Lung microvascular endothelial cell (primary cell): ENCODE results near the gene CD99L2. TPM values are rescaled to one million over a fixed set of nuclear protein-coding genes. Genes with fewer than 3 reads are reported as not detected.
A peak's percentile ranks its signal among the peaks of the same experiment; 100 is the strongest.
"Not testable (repeated sequence)": the region's sequence is repeated elsewhere in the genome, so short reads cannot be mapped to it uniquely, and the experiment has no call there.

Experiments used
- DNase-seq, 2 donors: peaks; one replicate each; pipeline versions ENCODE4 v3.0.0 to v3.0.0-alpha.2; 2010; ENCODE audit warnings: low read depth in 2 of 2
- total RNA-seq: library from RNA; depleted of rRNA; stranded (reverse); fragments of >200 nt; gene quantifications from 2 replicates; pipeline ENCODE4 v1.2.1, GENCODE V29; 2014

The CD99L2 gene
- total RNA-seq, 1 donor from 2014 or later: 36.9 TPM

DNA sequence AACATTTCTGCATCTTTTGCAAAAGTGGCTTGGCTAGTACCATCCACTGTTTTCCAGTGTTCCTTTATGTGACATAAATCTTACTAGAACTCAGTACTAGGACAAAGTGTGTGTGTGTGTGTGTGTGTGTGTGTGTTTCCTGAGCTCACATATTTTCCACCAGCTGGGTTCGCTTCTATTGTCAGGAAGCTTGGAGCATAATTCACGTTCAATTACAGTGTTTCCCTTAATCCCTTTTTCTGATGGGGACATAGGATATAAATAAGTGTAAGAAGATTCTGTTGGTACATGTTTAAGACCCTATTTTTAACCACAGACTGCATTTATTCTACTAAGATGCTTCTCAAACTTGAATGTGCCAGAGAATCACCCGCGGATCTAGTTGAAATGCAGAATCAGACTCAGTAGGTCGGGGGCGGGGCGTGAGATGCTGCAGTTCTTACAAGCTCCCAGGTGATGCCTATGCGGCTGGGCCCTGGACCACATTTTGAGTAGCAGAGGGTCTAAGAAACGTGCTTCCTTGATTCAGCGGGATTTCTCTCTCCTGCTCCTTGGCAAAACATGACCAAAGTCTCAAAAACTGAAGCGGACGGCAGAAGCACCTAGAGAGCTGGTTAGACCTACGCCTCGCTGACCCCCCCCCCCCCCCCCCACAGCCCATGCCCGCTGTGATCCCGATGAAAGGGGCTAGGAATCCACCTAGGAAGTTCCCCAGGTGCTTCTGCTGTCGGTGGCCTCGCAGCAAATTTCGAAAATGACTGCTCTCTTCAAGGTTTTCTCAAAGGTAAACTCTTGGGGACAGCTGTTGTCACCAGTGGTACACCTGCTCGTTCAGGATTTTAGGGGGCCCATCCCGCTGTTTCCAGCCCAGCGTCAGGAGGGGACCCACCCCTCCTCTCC lies 797 bp downstream of the CD99L2 start:
- peak; percentile 65 to 88 for DNase-seq

DNA sequence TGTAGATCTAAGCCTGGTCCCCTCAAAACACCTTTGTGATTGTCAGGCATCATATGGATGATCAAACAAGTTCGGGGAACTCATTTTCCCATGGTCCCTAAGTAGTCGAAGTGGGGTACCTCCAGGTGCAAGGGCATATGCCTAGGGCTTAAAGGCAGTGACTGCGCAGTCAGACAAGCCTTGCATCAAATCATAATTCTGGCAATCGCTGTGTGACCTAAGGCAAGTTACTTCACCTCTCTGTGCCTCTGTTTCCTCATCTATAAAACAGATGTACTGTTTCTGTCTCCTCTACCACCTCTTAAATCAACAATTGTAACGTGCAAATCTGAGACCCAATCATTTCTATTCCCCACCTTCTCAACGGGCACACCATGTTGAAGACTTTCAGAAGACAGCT lies 1.8 kb downstream of the CD99L2 start:
- DNase-seq: no peak

GRCh38 chrX:150893936-150894335 lies 4.5 kb downstream of the CD99L2 start:
- no peak for DNase-seq

DNA sequence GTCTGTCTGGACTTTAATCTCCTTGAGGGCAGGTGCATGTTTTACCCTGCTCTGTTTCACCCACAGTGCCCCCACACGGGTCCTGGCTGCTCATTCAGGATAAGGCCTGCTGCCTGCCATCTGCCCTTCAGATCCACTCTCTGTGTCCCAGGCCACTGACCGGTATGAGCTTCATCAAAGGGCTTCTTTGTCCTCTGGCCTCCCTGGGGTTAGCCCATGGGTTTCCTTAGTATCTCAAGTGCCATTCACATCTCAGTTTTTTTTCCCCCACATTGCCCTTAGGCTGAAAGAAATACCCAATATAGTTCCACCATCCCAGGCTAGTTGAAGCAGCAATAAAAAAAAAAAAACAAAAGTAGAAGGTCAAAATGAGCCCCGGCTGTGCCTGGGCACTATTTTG lies 9.3 kb downstream of the CD99L2 start:
- DNase-seq: no peak

GRCh38 chrX:150887906-150888465 lies 10.5 kb downstream of the CD99L2 start:
- DNase-seq: no peak

DNA sequence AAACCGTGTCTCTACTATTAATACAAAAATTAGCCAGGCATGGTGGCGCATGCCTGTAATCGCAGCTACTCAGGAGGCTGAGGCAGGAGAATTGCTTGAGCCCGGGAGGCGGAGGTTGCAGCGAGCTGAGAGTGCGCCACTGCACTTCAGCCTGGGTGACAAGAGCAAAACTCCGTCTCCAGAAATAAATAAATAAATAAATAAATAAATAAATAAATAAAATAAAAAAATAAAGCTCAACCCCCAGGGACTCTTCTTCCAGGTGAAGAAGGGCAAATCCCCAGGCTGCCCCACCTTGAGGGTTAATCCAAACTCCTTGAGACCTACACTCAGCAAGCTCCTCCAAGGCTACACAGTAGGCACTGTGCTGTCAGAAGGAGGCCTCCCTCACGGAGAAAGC lies 11.2 kb downstream of the CD99L2 start:
- not testable (repeated sequence) for DNase-seq

GRCh38 chrX:150886381-150886780 lies 12.1 kb downstream of the CD99L2 start:
- no peak for DNase-seq

GRCh38 chrX:150880808-150881165 lies 17.7 kb downstream of the CD99L2 start:
- no peak for DNase-seq

DNA sequence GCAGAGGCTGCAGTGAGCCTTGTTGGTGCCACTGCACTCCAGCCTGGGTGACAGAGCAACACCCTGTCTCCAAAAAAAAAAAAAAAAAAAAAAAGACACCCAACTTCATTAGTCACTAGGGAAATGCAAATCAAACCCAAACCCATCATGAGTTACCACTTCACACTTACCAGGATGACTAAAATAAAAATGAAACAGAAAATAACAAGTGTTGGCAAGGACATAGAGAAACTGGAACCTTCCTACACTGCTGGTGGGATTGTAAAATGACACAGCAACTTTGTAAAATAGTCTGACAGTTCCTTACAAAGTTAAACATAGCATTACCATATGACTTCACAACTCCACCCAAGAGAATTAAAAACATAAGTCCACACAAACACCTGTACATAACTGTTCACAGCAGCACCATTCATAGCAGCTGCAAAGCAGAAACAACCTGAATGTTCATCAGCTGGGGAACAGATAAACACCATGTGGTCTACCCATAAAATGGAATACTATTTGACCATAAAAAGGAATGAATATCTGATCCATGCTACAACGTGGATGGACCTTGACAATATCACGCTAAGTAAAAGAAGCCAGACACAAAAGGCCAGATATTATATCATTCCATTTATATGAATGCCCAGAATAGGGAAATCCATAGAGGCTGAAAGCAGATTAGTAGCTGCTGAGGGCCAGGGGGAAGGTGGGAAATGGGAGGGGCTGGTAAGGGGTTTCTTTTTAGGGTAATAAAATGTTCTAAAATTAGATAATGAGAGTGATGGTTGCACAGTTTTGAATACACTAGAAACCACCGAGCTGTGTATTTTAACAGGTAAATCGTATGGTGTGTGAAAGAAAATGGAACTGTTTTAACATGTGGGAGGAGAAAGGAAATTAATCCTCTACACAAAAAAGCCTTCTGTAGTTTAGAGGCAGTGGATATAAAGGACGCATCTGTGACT lies 18.3 kb downstream of the CD99L2 start:
- DNase-seq: no peak

GRCh38 chrX:150875621-150876020 lies 22.8 kb downstream of the CD99L2 start:
- not testable (repeated sequence) for DNase-seq

- DNase-seq: no peak
Observed at GRCh38 chrX:150874448-150874847, 24.0 kb downstream of the CD99L2 start.

DNA sequence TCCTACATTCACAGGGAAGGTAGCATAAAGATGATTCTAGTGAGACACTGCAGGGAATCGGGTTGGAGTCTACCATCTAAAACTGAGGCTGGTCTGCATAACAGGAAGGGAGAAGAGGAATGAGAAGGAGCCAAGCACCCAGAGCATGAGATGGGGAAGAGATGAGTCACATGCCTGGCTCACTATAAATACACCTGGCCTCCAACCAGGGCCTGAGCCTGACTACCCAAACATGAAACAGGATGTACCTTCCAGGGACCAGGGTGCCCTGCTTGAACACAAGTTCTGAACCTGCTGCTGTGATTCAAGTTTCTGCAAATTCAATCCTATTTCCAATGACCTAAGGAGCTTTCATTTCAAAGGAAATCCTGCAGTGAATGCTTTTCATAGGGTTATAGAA lies 24.9 kb downstream of the CD99L2 start:
- peak; percentile 14 to 29 for DNase-seq

GRCh38 chrX:150872773-150873336 lies 25.6 kb downstream of the CD99L2 start:
- DNase-seq: no peak

DNA sequence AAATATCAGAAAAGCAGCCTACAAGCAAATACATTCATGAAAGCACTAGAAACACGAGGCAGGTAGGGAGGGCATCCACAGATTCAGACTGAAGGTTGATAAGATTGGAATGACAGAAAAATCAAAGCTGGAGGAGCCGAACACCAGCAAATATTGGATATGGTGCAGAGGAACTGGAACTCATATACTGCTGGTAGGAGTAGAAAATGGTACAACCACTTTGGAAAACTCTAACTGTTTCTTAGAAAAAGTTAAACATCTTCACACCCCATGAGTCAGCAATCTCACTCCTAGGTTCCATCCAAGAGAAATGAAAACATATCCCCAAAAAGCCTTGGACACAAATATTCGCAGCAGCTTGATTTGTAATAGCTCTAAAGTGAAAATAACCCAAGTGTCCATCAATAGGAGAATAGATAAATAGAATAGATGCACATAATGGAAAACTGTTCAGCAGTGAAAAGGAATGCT lies 27.1 kb downstream of the CD99L2 start:
- no peak for DNase-seq

DNA sequence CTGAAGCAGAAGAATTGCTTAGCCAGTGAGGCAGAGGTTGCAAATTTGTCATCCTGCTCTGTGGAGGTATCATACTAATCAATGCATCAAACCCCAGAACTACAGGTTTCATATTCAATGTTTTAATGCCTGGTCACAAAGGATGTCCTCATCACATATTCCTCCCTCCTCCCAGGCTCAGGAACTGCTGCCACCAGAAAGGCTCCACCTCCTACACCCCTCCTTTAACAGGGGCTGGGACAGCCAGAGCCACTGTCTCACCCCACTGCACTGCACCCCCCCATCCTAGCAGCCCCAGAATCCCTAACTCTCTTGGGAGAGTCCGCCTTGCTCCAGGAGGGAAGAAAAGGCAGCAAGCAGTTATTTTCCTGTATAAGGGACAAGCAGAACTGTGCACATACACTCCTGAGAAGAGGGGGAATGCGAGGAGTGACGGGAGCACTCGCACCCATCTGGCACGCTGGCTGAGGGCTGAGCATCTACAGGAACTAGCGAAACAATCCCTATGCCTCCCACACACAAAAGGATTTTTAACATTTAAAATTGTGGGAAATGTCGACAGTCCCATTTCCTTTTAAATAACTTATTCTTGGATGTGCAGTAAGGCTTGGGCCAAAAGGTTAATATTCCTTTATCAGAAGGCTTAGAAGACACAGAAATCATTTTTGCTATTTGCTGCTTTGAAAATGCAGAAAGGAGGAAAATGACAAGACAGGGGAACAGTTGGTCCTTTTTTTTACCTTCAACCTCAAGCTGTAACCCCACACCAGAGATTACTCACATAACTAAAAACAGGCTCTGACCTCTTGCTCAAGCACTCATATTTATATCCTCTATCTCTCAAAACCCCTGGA lies 27.8 kb downstream of the CD99L2 start:
- DNase-seq: peak in 1 of 2 donors; percentile 8

DNA sequence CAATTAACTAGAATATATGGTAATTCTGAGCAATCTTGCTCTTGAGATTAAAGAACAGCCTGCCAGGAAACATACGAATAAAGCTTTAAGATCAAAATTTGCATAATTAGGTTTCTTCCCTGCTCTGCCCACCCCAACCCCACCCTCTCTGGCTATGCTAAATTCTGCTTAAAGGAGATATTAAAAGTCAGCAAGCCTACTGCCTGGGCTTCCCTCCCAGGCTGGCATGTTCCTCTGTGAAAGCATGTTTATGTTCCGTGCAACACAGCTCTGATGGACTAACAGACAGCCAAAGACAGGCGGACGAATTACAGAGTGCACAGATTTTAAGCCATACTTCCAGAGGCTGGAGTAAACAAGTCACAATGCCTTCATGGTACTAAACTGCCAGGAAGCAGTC lies 28.4 kb downstream of the CD99L2 start:
- no peak for DNase-seq

GRCh38 chrX:150869450-150869849 lies 29.0 kb downstream of the CD99L2 start:
- DNase-seq: no peak

DNA sequence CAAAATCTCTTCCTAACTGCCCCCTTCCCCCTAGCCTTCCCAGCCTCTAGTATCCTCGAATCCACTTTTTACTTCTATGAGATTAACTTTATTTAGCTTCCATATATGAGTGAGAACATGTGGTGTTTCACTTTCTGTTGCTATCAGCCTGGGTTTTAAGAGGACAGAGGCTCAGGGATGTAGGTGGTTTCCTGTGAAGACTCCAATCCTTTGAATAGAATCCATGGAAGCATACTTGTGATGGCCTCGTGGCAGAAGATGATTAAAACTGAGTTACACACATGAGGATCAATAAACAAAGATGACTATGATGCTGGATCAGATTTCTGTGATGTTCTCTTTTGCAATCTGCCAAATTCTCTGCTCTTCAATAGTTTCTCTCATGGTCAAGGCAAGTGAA lies 29.8 kb downstream of the CD99L2 start:
- no peak for DNase-seq

GRCh38 chrX:150864127-150864526 lies 34.3 kb downstream of the CD99L2 start:
- DNase-seq: no peak

DNA sequence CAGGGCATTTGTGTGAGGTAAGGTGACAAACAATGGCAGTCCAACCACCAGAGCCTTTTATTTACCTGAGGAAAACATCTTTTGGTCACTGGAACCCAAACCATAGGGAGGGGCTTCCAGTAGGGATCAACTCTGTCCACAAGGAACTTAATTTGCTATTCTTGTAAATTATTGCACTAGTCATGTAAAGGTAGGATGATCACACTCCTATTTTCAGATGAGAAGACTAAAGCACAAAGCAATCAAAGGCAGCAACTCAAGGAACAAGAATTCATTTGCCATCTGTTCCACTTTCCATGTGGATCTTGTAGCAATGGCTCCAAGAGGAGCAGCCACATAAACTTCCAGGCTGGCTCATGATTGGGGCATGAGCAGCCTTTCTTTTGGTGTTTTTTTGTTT lies 35.3 kb downstream of the CD99L2 start:
- no peak for DNase-seq

DNA sequence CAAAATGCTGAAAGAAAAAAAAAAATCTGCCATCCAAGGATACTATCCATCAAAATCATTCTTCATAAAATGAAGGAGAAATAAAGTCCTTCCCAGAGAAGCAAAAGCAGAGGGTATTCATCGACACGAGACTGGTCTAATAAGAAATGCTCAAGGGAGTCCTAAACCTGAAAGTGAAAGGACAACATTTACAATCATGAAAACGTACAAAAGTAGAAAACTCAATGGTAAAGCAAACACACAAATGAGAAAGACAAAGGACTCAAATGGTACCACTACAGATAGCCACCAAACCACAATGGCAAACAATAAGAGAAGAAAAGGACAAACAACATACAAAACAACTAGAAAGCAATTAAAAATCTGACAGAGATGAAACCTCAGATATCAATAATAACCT lies 41.0 kb downstream of the CD99L2 start:
- no peak for DNase-seq
